ENCODE data around the gene TSPOAP1.

DNA sequence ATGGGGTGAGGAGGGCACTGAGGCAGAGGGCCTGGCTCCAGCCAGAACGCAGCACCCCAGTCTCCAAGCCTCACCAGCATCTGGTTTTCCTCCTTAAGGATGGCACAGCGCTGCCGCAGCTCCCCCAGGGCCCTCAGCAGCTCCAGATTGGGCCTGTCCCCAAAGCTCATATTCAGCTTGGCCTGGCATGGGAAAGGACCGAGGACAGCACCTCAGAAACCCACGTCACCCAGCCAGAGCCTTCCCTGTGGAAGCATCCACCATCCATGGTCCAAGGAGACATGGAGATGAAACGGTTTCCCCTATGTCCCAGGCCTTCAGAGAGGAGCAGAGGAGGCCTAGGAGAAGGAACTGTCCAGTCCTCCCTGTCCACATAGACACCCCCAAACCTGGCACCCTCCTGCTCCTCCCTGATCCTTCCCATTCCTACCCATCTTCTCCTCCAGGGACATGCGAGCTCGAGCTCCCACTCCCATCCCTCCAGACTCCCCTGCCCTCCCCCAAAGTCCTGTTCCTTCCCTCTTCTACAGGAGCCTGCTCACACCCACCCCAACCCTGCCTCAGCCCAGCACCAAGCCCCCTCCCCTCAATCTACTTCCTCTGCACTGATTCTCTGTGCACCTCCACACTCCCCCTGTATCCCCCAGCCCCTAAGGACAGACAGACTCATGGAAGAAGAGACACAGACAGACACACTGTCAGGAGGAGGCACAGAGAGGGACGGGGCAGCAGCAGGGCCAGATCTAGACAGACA, 1.8 kb downstream of the TSPOAP1 start:
- TF ChIP-seq, protein P1, sequence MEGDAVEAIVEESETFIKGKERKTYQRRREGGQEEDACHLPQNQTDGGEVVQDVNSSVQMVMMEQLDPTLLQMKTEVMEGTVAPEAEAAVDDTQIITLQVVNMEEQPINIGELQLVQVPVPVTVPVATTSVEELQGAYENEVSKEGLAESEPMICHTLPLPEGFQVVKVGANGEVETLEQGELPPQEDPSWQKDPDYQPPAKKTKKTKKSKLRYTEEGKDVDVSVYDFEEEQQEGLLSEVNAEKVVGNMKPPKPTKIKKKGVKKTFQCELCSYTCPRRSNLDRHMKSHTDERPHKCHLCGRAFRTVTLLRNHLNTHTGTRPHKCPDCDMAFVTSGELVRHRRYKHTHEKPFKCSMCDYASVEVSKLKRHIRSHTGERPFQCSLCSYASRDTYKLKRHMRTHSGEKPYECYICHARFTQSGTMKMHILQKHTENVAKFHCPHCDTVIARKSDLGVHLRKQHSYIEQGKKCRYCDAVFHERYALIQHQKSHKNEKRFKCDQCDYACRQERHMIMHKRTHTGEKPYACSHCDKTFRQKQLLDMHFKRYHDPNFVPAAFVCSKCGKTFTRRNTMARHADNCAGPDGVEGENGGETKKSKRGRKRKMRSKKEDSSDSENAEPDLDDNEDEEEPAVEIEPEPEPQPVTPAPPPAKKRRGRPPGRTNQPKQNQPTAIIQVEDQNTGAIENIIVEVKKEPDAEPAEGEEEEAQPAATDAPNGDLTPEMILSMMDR (IDR thresholded peaks at IDR 0.05): no peak
- no peak for TF ChIP-seq POLR2A (IDR thresholded peaks at IDR 0.05)
